Measurements from ENCODE around the gene LHPP. TPM values are rescaled to one million over a fixed set of nuclear protein-coding genes. Genes with fewer than 3 reads are reported as not detected.

Gene LHPP
- total RNA-seq, 2 donors from 2014 or later: 4.9 to 9.9 TPM

DNA sequence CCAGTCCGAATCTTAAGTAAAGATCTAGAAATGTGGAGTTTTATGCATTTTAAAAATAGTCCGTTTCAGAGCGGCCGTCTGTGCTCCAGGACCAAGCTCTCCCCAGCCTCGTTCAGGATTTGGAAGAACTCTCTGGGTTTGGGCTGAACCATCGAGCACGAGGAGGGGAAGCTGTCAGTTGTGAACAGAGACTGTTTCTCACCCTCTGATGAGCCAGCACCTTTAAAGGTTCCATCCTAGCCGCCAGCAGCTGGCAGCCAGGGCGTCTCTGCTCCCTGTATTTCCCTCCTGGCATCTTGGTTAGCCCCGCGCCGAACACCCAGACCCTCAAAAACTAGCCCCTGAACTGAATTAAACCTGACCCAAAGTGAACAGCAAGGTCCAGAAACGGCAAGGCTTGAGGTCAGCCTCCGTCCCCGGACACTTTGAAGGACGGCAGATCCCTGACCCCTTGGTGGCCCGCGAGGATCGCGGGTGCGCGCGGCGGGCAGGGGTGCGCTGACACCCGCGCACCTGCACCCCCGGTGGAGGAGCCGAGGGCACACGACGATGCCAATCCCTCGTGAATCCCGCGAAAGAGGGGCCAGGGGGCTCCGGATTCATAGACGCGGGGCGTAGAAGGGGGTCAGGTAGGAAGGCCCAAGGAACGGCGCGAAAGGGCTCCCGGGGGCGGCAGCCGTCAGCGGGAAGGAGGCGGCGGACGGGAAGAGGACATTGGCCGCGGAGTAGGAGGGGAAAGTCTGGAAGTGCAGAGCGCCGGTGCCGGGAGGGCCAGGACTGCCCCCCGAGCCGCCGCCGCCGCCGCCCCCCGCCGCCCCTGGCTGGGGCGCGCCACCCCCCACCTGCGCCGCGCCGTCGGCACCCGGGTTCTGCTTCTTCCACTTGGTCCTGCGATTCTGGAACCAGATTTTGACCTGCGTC is 14.5 kb upstream of the LHPP start:
- no peak for DNase-seq
- Histone ChIP-seq H3K4me3 (no peak overlapping the region), H3K36me3 (replicated peaks in 1 of 2; ENCODE audit: insufficient read depth in 1 of 2, low read depth in 2 of 2) (no peaks in the 10 kb centered on the region), H3K4me1 (peaks cover 28% of the 10 kb centered on the region), H3K9me3 (no peaks in the 10 kb centered on the region), H3K27me3 (peaks cover 0 to 37% of the 10 kb centered on the region in 2 donors), H3K27ac (no peak overlapping the region)
- ATAC-seq: no peak
- no peak for TF ChIP-seq CTCF (IDR thresholded peaks at IDR 0.05)
- no peak for TF ChIP-seq POLR2A (IDR thresholded peaks at IDR 0.05)
- intact Hi-C loops (cut with DNase I): no loop called here
- WGBS, 2 donors: 12 to 23% methylated on average over 27 to 63 of the region's 71 CpGs

DNA sequence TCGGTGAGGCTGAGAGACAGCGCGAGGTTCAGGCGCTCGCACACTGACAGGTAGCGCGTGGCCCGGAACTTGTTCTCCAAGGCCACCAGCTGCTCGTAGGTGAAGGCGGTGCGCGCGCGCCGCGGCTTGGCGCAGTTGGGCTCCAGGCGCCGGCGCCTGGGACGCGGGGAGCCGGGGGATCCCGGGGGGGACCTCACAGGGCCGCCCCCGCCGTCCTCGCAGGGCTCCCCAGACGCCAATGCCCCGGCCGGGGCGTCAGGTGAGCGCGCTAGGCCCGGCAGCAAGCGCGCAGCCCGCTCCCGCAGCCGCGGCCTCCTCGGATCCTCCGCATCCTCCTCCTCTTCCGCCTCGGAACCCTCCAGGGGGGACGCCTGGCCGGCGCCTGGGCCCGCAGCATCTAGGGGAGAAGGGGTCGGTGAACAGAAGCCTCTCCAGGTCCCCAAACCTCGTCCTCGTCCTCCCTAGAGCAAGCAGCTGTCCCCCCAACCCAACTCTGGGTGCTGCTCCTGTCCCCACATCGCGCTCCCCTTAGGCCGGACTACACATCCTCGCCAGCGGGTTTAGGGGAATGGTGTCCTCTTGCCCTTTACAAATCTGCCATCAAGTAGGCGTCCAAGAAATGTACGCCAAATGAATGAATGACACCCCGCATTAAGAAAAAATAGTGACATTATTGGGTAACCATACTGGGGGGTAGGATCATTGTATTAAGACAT is 13.7 kb upstream of the LHPP start:
- ATAC-seq (peak; percentile 18), DNase-seq (peak in 2 of 4 donors; percentile 20 to 43)
- WGBS, 2 donors: 2 to 11% methylated on average over 8 to 59 of the region's 60 CpGs
- H3K4me1 ChIP-seq: peaks cover 28% of the 10 kb centered on the region
- H3K9me3 ChIP-seq: no peaks in the 10 kb centered on the region
- intact Hi-C loops (cut with DNase I): no loop called here
- H3K36me3 ChIP-seq (replicated peaks in 1 of 2; ENCODE audit: insufficient read depth in 1 of 2, low read depth in 2 of 2): no peaks in the 10 kb centered on the region
- no peak for TF ChIP-seq CTCF (IDR thresholded peaks at IDR 0.05)
- no peak for TF ChIP-seq POLR2A (IDR thresholded peaks at IDR 0.05)
- H3K4me3 ChIP-seq: no peak overlapping the region
- peaks cover 0 to 37% of the 10 kb centered on the region in 2 donors for H3K27me3 ChIP-seq
- H3K27ac ChIP-seq: no peak overlapping the region

GRCh38 chr10:124448696-124449169 is 12.9 kb upstream of the LHPP start:
- Histone ChIP-seq H3K27ac (no peak overlapping the region), H3K27me3 (peaks cover 0 to 43% of the 10 kb centered on the region in 2 donors), H3K4me1 (peaks cover 28% of the 10 kb centered on the region), H3K36me3 (replicated peaks in 1 of 2; ENCODE audit: insufficient read depth in 1 of 2, low read depth in 2 of 2) (no peaks in the 10 kb centered on the region), H3K9me3 (no peaks in the 10 kb centered on the region), H3K4me3 (no peak overlapping the region)
- intact Hi-C loops (cut with DNase I): no loop called here
- ATAC-seq: no peak
- no peak for TF ChIP-seq CTCF (IDR thresholded peaks at IDR 0.05)
- TF ChIP-seq POLR2A (IDR thresholded peaks at IDR 0.05): no peak
- DNase-seq: no peak
- 2 to 3% methylated on average over 22 to 26 of the region's 26 CpGs for WGBS, 2 donors

- Histone ChIP-seq H3K27ac (no peak overlapping the region), H3K9me3 (no peaks in the 10 kb centered on the region), H3K4me3 (no peak overlapping the region), H3K36me3 (replicated peaks in 1 of 2; ENCODE audit: insufficient read depth in 1 of 2, low read depth in 2 of 2) (no peaks in the 10 kb centered on the region), H3K4me1 (peaks cover 28% of the 10 kb centered on the region), H3K27me3 (peaks cover 0 to 43% of the 10 kb centered on the region in 2 donors)
- ATAC-seq: no peak
- DNase-seq: no peak
- TF ChIP-seq POLR2A (IDR thresholded peaks at IDR 0.05) (no peak), CTCF (IDR thresholded peaks at IDR 0.05) (no peak)
- intact Hi-C loops (cut with DNase I): no loop called here
- 0 to 2% methylated on average over 9 to 58 of the region's 59 CpGs for WGBS, 2 donors
These were observed 12.2 kb upstream of the LHPP start for GRCh38 chr10:124449170-124450011.
